NCI-H345 treated with DMSO at 0.1 percent for 48 hours (cell line): Measurements from ENCODE around the gene HNRNPLL.

Experiments
- DNase-seq: peaks from one replicate; lab custom pipeline; 2025; ENCODE audit not compliant: unreplicated experiment; lab: John Stamatoyannopoulos, UW

HNRNPLL gene

DNA sequence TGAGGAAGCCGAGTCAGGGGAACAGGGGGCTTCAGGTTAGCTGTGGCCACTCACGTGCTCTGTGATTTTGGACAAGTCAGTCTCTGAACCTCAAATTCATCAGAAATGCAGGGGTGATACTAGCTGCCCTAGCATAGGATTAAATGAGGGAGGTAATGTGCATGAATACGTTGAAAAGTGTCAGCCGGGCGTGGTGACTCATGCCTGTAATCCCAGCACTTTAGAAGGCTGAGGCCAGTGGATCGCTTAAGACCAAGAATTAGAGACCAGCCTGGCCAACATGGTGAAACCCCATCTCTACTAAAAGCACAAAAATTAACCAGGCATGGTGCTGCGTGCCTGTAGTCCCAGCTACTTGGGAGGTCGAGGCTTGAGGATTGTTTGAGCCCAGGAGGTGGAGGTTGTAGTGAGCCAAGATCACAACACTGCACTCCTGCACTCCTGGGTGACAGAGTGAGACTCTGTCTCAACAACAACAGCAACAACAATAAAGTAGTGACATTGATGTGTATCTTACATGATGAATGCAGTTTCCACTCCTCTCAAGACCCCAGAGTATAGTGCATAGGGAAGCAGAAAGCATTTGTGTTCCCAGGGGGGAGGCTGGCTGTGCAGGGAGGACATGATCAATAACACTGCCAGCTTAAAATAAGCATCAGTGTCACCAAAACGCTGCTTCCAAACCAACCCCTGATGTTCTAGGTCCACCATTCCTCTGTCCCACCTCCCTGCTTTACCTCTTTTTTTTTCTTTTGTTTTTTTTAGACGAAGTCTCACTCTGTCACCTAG is 68.8 kb downstream of the HNRNPLL start:
- DNase-seq, result no peak

DNA sequence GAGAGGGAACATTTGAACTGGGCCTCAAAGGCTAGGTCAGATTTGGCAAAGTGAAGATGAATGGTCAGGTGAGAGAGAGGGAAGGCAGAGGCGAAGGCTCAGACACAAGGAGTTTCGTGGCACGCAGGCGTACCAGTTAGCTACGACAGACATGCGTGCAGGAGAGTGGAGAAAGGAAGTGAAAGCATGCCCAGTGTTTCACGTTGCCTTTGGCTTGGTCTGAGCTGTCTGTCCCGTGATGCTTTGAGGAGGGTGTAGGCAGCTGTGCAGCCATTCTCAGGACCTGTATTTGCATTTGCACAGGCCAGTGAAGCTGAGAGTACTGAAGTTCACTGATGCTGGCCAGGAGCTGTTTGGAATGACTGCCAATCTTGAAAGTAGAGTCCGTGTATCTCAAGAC is 69.5 kb downstream of the HNRNPLL start:
- no peak for DNase-seq

DNA sequence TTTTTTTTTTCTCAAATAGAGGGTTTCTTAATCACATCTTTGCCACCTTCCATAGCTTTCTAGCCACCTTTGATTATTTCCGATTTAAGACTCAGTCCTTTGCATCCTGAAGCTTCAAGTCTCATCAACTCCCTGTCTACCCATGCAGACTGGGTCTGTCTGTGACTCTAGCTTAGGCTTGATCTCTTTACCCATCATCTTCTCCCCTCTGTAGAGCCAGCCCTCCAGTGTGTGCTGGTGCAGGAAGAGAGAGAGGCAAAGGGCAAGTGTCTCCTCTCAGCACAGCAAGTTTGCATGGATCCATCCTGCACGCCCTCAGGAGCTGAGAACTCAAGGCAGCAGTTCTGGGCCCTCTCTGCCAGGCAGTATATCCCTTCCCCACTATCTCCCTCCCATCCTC is 70.4 kb downstream of the HNRNPLL start:
- DNase-seq, result no peak

DNA sequence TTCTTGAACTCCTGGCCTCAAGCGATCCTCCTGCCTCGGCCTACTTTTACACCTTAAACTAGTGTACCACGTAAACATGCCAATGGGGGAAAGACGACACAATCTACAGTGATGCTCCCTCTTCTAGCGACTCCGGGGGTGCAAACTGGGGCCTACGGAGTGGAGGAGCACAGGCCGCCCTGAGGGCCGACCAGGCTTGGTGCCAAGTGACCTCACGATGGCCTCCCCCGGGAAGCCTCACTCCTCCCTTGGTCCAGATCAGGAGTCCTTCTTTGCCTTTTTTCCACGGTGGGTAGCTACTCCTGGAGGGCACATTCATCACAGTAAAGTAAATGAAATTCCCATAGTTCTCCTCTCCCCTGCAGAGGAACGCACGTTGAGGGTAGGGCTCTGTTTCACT is 73.5 kb downstream of the HNRNPLL start:
- DNase-seq, result no peak

DNA sequence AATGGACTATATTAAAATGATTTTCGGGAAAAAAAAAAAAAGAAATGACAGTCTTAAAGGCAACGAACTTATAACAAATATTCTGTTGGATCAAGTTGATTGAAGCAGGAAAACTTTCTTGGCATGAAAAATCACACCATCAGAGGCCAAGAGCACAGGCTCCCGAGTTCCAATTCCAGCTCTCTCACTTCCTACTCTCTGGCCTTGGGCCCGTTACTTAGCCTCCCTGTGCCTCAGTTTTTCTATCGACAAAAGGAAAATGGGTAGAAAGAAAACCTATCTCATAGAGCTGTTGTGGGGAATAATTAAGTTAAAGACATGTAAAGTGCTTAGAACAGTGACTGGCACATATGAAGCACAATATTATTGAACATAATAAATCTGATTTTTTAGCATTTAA is 74.2 kb downstream of the HNRNPLL start:
- DNase-seq, result no peak

DNA sequence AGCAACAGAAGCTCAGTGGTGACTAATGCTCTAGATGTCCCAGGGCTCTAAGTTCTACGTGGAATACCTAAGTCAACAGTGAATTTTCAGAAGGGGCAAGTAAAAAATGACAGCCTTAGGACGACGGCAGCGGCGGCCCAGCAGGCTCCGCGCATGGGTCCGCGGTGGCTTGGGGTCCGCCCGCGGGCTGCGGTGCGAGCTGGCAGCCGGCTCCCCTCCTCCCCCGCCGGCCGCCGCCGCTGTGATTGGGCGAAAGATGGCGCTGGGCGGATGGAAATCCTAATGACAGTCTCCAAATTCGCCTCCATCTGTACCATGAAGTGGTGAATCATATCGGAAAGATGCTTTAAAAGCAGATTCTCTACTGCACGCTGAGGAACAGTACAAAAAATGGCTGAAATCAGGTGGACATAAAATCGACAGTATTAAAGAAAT is 74.7 kb downstream of the HNRNPLL start:
- no peak for DNase-seq

DNA sequence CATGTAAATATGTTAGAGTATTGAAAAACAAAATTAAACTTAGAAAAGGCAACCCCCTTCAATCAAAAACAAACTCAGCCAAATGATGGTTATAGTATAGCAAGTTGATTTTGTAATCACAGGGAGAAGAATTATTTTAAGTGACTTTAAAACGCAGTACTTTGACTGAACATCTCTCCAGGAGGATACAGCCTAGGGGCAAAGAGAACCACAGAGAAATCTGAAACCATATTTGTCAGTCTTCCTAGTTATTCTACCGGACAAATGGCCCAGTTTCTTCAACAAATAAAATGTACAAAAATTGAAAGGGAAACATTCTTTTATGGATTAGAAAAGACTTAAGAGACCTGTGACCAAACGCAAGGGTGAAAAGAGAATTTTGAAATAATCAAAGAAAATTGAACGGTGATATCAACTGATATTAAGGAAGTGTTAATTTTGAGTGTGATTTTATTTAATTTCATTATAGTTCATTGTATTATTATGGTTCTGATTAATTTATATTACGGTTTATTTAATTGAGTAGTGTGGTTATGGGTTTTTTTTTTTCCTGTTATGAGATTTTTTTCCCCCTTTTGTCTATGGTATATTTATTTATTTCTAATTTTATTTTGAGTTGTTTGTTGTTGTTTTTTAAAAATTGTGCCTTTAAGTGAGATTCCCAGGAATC is 75.3 kb downstream of the HNRNPLL start:
- DNase-seq, result no peak

DNA sequence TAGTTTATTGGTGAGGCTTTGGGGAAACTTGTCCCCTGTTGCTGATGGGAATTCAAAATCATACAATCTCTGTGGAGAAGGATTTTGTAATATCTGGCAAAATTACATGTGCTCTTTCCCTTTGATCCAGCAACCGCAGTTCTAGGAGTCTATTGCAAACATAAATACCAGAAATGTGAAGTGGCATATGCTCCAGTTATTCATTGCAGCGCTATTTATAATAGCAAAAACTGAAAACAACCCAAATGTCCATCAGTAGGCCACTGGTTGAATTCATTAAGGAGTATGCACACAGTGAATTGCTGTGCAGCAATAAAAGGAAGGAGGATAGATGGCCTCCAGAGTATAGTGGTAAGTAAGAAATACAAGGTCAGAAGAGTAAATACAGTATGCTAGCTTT is 76.5 kb downstream of the HNRNPLL start:
- DNase-seq, result no peak

DNA sequence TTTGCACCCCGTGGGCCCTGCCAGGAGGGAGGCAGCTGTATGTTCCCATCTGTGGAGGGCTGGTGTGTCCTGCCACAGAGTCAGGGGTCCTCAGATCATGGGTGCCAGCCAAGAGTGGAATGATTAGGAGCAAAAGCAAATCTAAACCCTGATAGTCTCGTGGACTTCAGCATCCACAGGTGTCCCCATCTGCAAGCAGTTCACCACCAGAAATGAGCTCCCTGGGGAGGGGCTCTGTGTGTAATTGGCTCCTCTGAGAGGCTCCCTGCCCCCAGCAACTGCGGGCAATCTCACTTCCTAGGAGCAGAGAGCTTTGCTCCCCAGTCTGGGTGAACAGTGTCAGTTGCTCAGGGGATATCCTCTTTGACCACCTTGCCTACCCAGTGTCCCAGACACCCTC is 78.1 kb downstream of the HNRNPLL start:
- no peak for DNase-seq

DNA sequence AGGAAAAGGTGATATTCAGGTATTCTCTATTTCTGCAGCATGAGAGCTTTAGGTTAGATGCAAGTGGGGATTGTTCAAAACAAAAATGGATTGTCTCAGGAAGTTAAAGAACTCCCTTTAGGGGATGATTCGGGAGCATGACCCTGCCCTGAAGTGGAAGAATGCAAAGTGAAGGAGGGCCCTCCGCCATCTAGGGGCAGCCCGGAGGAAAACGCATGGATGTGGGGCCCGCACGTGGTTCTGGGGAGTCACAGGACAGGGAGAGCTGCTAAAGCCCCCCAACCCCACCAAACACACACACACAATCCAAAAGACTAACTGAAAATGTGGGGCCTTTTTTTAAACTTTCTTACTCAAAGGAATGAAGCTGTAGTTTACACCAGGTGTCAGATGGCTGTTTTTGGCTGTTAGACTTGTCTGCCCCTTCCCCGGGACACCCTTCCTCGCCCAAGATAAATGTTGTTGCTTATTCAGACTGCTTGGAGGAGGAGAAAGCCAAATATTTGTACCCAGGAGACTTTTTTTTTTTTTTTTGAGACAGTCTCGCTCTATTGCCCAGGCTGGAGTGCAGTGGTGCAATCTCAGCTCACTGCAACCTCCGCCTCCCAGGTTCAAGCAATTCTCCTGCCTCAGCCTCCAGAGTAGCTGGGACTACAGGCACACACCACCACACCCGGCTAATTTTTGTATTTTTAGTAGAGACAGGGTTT is 78.8 kb downstream of the HNRNPLL start:
- DNase-seq, result no peak

DNA sequence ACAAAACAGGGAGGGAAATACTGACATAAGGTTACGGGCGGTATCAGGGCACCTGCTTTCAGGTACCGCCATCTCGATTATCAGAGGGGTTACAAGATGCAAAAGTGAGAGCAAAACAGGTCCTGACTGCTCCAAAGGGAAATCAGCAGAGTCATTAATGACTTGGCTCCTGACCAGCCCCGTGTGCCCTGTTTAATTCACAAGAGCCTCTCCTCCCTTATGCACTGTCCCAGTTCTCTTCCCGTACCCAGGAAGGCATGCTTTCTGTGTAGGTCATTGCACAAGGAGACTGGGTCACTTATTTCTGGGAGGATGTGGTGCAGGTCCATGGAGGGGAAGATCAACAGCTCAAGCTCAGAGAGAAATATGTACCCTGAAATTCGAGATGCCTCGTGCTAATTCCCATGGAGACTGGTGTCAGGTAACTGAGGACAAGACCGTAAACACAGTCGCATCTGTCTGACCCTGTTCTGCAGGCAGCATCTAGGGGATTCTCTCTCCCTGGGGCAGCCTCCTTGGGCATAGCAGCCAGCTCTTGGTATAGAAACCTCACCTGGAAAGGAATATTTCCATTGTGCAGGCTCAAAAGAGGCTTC is 79.9 kb downstream of the HNRNPLL start:
- DNase-seq, result no peak

DNA sequence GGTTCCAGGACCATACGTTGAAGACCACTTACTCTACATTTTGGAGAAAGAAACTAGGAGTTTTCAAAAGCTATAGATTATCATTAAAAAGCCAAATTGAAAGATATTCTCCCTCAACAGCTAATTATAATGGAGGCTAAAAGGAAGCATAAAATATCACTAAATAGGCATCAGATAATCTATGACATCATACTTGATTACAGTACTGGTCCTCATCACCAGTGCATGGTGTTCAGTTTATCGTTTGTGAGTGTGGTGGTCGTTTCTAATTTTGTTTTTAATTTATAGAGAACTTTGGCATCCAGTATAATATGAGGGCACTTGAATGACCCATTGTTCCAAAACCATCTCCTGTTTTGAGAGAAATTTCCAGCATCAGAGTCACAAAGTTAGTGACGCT is 80.9 kb downstream of the HNRNPLL start:
- DNase-seq, result no peak

DNA sequence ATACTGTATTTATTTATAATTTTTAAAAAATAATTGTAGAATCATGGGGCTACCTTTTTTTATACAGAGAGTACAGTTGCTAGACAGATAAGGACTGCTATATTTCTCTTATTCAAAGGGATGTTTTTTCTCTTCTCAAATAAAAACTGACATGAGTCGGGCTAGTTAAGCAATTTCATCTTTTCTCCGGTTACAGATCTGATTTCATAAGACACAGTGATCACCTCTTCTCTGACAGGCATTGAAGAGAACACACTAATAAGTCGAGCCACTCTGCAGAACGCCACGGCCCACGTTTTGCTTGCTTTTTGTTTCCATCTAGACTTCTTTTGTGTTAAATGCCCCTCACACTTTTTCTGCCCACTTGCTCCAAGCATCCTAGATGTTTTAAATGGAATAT is 85.4 kb downstream of the HNRNPLL start:
- DNase-seq, result no peak

DNA sequence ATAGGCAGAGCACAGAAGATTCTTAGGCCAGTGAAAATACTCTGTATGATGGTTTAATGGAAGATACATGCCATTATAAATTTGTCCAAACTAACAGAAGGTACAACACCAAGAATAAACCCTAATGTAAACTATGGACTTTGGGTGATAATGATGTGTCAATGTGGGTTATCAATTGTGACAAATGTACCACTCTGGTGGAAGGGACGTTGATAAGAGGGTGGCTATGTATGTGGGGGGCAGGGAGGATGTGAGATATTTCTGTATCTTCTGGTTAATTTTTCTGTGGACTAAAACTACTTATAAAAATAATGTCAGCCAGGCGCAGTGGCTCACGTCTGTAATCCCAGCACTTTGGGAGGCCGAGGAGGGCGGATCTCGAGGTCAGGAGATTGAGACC is 86.2 kb downstream of the HNRNPLL start:
- DNase-seq, result no peak

DNA sequence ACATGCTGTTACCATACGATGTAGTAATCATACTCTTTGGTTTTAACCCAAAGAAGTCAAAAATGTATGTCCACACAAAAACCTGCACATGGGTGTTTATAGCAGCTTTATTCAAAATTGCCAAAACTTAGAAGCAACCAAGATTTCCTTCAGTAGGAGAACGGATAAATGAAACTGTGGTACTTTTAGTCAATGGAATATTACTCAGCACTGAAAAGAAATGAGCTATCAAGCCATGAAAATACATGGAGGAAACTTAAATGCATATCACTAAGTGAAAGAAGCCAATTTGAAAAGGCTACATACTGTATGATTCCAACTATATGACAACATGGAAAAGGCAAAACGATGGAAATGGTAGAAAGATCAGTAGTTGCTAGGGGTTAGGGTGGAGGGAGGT is 86.6 kb downstream of the HNRNPLL start:
- DNase-seq, result no peak

DNA sequence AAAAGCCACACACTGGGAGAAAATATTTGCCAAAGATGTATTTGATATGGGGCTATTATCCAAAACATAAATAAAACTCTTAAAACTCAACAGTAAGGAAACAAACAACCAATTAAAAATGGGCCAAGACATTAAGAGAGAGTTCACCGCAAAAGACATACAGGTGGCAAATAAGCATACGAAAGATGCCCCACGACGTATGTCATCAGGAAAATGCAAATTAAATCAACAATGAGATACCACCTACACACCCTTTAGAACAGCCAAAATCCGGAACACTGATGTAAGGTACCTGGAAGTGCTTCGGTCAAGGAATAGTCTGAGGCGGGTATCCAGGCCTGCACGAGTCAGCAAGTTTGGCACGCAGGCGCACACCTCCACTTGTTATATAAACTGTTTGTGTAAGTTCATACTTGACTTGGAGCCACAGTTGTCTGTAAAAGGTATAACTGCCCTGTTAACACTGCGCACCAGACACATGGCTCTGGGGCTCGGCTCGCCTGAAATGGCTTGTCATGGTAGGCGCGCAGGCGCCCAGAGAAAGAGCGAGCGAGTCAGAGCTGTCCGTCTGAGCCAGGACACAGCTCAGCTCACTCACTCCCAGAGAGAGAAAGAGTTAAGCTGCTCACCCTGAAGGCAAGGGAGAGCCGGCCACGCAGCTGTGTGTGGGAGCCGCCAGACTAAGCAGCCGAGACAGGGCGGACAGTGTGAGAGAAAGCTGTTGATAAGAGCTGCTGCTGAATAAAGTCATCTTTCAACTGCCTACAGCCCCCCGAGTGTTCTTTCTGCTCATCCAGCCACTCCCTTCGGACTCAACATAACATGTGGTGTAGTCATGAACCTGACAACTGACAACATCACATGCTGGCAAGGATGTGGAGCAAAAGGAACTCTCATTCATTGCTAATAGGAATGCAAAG is 87.3 kb downstream of the HNRNPLL start:
- DNase-seq, result no peak

DNA sequence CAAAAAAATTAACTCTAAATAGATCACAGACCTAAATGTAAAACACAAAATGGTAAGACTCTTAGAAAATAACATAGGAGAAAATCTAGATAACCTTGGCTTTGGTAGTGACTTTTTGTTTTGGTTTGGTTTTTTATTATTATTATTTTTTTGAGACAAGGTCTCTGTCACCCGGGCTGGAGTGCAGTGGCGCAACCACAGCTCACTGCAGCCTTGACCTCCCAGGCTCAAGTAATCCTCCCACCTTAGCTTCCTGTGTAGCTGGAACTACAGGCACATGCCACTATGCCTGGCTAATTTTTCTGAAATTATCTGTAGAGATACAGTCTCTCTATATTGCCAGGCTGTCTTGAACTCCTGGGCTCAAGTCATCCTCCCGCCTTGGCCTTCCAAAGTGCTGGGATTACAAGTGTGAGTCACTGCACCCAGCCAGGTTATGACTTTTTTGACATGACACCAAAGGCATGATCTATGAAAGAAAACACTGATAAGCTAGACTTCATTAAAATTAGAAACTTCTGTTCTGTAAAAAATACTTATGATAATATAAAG is 88.0 kb downstream of the HNRNPLL start:
- no peak for DNase-seq

DNA sequence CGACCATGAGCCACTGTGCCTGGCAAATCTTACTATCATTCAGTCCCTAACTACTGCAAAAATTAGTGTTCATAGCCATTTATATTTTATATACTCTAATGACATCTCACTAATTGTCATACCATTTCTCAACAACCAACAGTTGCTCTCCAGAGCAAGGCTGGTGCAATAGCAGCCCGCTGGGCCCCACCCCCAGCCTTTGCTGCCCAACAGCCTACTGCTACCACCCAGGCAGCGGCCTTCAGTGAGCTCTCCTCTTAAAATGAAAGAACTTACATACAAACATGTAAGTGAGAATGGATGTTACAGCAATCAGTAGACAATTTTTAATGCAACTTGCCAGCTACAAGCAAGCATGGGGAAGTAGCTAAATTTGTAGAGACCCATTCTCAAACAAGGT is 90.5 kb downstream of the HNRNPLL start:
- DNase-seq, result no peak
